A673 (cell line): Measurements from ENCODE around the gene AADACL4. TPM values are rescaled to one million over a fixed set of nuclear protein-coding genes. Genes with fewer than 3 reads are reported as not detected.

ENCODE experiments used
- BruUV-seq: library from RNA; stranded (reverse); fragments of 400-500 nt; replicated peaks from 2 replicates; lab custom pipeline; 2021; lab: Mats Ljungman, UMichigan
- CTCF ChIA-PET: fragments of 300-600 bp; sonication (Branson Sonifier 250); formaldehyde crosslinking; loops from one replicate; lab custom pipeline; 2022; ENCODE audit warnings: antibody characterized with exemption; lab: Charles Lee
- POLR2A ChIA-PET: fragments of 300-600 bp; sonication (Branson Sonifier 250); formaldehyde crosslinking; loops from one replicate; lab custom pipeline; 2022; ENCODE audit warnings: antibody characterized with exemption; ENCODE audit not compliant: low non-redundant PET; lab: Charles Lee
- DNase-seq: peaks from one replicate; pipeline ENCODE4 v3.0.0-alpha.2; 2015; ENCODE audit warnings: low spot score
- H3K27ac ChIP-seq: fragments of 200-600 bp; sonication (generic); 2 replicates; pipeline ENCODE4 v1.5.1; 2016; ENCODE audit warnings: mixed run types, low read depth, mild to moderate bottlenecking, mixed read lengths, antibody characterized with exemption, low read length; ENCODE audit not compliant: poor library complexity, severe bottlenecking
- H3K27me3 ChIP-seq: fragments of 200-600 bp; sonication (generic); replicated peaks from 2 replicates; pipeline ENCODE4 v1.6.1; 2017; ENCODE audit warnings: mixed run types, low read depth, mild to moderate bottlenecking, mixed read lengths, antibody characterized with exemption, low read length; ENCODE audit not compliant: insufficient read depth, poor library complexity
- H3K36me3 ChIP-seq: fragments of 200-600 bp; sonication (generic); 2 replicates; pipeline ENCODE4 v1.6.1; 2016; ENCODE audit warnings: mixed run types, mild to moderate bottlenecking, mixed read lengths, antibody characterized with exemption, low read length; ENCODE audit not compliant: insufficient read depth, poor library complexity, severe bottlenecking
- H3K4me1 ChIP-seq: fragments of 200-600 bp; sonication (generic); 2 replicates; pipeline ENCODE4 v1.6.1; 2017; ENCODE audit warnings: mixed run types, mild to moderate bottlenecking, mixed read lengths, antibody characterized with exemption, low read length; ENCODE audit not compliant: insufficient read depth, poor library complexity, severe bottlenecking
- H3K4me3 ChIP-seq: fragments of 200-600 bp; sonication (generic); 2 replicates; pipeline ENCODE4 v1.5.1; 2016; ENCODE audit warnings: low read depth, mixed run types, mild to moderate bottlenecking, mixed read lengths, low read length; ENCODE audit not compliant: poor library complexity, severe bottlenecking
- H3K9me3 ChIP-seq: fragments of 200-600 bp; sonication (generic); 2 replicates; pipeline ENCODE4 v1.6.1; 2016; ENCODE audit warnings: mixed run types, low read depth, mild to moderate bottlenecking, mixed read lengths, antibody characterized with exemption, low read length; ENCODE audit not compliant: poor library complexity, severe bottlenecking
- CTCF ChIP-seq: fragments of 300-800, 200-600 bp; sonication (generic); conservative IDR thresholded peaks from 2 replicates; pipeline ENCODE4 v1.5.1; 2017; ENCODE audit warnings: low read depth, mild to moderate bottlenecking, antibody characterized with exemption, low read length, moderate library complexity, mixed read lengths
- EZH2 ChIP-seq: fragments of 200-600 bp; sonication (generic); IDR thresholded peaks from 2 replicates; pipeline ENCODE4 v1.6.1; 2017; ENCODE audit warnings: borderline replicate concordance, low read depth, mild to moderate bottlenecking, mixed read lengths, antibody characterized with exemption, low read length; ENCODE audit not compliant: poor library complexity, severe bottlenecking
- intact Hi-C: fragments of 100-400 bp; cut with micrococcal nuclease; formaldehyde crosslinking; loops from one replicate; pipeline ENCODE4 v1.10.0; 2022; ENCODE audit not compliant: unreplicated experiment
- total RNA-seq: library from RNA; stranded (reverse); gene quantifications from 2 replicates; pipeline ENCODE4 v1.2.3, GENCODE V29; 2021

Gene AADACL4
- total RNA-seq, 1 experiment from 2014 or later, result 0.43 TPM

- no peaks in the 10 kb centered on the region for H3K9me3 ChIP-seq
- CTCF ChIA-PET, result no interaction called here
- no peaks in the 10 kb centered on the region for H3K36me3 ChIP-seq
- no peaks in the 10 kb centered on the region for H3K27me3 ChIP-seq
- TF ChIP-seq CTCF (no peak), EZH2 (no peak)
- H3K27ac ChIP-seq, result no peak overlapping the region
- intact Hi-C loops, result no loop called here
- no peak overlapping the region for H3K4me3 ChIP-seq
- POLR2A ChIA-PET, result no interaction called here
- H3K4me1 ChIP-seq, result no peaks in the 10 kb centered on the region
- DNase-seq, result no peak
- BruUV-seq, result no TSS peak
Observed at GRCh38 chr1:12603224-12603623, 40.7 kb upstream of the AADACL4 start.

GRCh38 chr1:12604114-12604874, 39.6 kb upstream of the AADACL4 start:
- no peaks in the 10 kb centered on the region for H3K27me3 ChIP-seq
- ChIA-PET CTCF (no interaction called here), POLR2A (no interaction called here)
- intact Hi-C loops, result no loop called here
- BruUV-seq, result no TSS peak
- H3K4me3 ChIP-seq, result no peak overlapping the region
- H3K27ac ChIP-seq, result no peak overlapping the region
- no peaks in the 10 kb centered on the region for H3K9me3 ChIP-seq
- H3K4me1 ChIP-seq, result no peaks in the 10 kb centered on the region
- no peak for TF ChIP-seq CTCF
- no peak for TF ChIP-seq EZH2
- no peaks in the 10 kb centered on the region for H3K36me3 ChIP-seq
- peak; percentile 38 for DNase-seq

GRCh38 chr1:12604986-12605385, 38.9 kb upstream of the AADACL4 start:
- DNase-seq, result no peak
- no peak for TF ChIP-seq EZH2
- no TSS peak for BruUV-seq
- Histone ChIP-seq H3K4me1 (no peaks in the 10 kb centered on the region), H3K27ac (no peak overlapping the region), H3K27me3 (no peaks in the 10 kb centered on the region), H3K36me3 (no peaks in the 10 kb centered on the region), H3K4me3 (no peak overlapping the region), H3K9me3 (no peaks in the 10 kb centered on the region)
- POLR2A ChIA-PET, result no interaction called here
- CTCF ChIA-PET, result no interaction called here
- intact Hi-C loops, result no loop called here

- Histone ChIP-seq H3K4me3 (no peak overlapping the region), H3K9me3 (no peaks in the 10 kb centered on the region), H3K36me3 (no peaks in the 10 kb centered on the region), H3K27me3 (no peaks in the 10 kb centered on the region), H3K27ac (no peak overlapping the region), H3K4me1 (no peaks in the 10 kb centered on the region)
- no TSS peak for BruUV-seq
- TF ChIP-seq CTCF (no peak), EZH2 (no peak)
- POLR2A ChIA-PET, result no interaction called here
- intact Hi-C loops, result no loop called here
- no peak for DNase-seq
- CTCF ChIA-PET, result no interaction called here
Observed at GRCh38 chr1:12607263-12607662, 36.6 kb upstream of the AADACL4 start.
